Measurements from ENCODE around the gene MT1A.

DNA sequence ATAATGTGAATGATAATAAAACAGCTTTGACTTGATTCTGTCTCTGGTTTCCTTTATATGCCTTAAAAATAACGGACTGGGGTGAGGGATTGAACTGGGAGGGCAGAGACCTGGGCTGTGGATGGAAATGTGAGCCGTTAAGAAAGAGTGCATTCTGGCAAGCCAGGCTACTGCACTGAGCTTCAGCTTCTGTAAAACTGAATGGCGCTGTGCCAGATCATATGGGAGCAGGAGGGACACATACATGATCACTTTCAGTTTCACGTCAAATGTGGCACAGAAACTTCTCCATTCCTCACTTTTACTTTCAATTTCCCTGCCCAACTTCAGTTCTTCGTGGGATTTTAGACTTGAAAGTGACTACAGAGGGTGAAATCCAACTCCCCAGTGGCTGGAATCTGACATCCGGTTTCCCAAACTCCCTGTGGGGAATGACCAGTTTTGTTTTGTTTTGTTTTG lies 29.0 kb upstream of the MT1A start:
- TF ChIP-seq, protein P1, sequence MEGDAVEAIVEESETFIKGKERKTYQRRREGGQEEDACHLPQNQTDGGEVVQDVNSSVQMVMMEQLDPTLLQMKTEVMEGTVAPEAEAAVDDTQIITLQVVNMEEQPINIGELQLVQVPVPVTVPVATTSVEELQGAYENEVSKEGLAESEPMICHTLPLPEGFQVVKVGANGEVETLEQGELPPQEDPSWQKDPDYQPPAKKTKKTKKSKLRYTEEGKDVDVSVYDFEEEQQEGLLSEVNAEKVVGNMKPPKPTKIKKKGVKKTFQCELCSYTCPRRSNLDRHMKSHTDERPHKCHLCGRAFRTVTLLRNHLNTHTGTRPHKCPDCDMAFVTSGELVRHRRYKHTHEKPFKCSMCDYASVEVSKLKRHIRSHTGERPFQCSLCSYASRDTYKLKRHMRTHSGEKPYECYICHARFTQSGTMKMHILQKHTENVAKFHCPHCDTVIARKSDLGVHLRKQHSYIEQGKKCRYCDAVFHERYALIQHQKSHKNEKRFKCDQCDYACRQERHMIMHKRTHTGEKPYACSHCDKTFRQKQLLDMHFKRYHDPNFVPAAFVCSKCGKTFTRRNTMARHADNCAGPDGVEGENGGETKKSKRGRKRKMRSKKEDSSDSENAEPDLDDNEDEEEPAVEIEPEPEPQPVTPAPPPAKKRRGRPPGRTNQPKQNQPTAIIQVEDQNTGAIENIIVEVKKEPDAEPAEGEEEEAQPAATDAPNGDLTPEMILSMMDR (IDR thresholded peaks at IDR 0.05; ENCODE audit: insufficient read depth, low read length), result no peak
- TF ChIP-seq, protein P2, sequence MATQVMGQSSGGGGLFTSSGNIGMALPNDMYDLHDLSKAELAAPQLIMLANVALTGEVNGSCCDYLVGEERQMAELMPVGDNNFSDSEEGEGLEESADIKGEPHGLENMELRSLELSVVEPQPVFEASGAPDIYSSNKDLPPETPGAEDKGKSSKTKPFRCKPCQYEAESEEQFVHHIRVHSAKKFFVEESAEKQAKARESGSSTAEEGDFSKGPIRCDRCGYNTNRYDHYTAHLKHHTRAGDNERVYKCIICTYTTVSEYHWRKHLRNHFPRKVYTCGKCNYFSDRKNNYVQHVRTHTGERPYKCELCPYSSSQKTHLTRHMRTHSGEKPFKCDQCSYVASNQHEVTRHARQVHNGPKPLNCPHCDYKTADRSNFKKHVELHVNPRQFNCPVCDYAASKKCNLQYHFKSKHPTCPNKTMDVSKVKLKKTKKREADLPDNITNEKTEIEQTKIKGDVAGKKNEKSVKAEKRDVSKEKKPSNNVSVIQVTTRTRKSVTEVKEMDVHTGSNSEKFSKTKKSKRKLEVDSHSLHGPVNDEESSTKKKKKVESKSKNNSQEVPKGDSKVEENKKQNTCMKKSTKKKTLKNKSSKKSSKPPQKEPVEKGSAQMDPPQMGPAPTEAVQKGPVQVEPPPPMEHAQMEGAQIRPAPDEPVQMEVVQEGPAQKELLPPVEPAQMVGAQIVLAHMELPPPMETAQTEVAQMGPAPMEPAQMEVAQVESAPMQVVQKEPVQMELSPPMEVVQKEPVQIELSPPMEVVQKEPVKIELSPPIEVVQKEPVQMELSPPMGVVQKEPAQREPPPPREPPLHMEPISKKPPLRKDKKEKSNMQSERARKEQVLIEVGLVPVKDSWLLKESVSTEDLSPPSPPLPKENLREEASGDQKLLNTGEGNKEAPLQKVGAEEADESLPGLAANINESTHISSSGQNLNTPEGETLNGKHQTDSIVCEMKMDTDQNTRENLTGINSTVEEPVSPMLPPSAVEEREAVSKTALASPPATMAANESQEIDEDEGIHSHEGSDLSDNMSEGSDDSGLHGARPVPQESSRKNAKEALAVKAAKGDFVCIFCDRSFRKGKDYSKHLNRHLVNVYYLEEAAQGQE (IDR thresholded peaks at IDR 0.05; ENCODE audit: insufficient replicate concordance, low read depth), result no peak
- TF ChIP-seq POLR2AphosphoS5 (IDR thresholded peaks at IDR 0.05; ENCODE audit: low read depth), result peak; percentile 64
